GM13976 (cell line): Measurements from ENCODE around the gene DZIP3.

Experiments used
- DNase-seq: peaks from one replicate; pipeline ENCODE4 v3.0.0; 2012; ENCODE audit warnings: low spot score
- in situ Hi-C: fragments of 300-500 bp; cut with MboI; formaldehyde crosslinking; loops from one replicate; pipeline ENCODE4 v1.12.0; 2022; ENCODE audit warnings: low sequenced_read_pairs, mixed read lengths, inconsistent platforms; ENCODE audit not compliant: unreplicated experiment
- TF ChIP-seq, protein P1 (sequence below): IDR thresholded peaks from 2 replicates; pipeline ENCODE4 v1.5.1; 2012; ENCODE audit warnings: borderline replicate concordance, mild to moderate bottlenecking; ENCODE audit not compliant: insufficient read depth; ENCODE audit errors: extremely low read depth, missing control alignments, control extremely low read depth

The DZIP3 gene

GRCh38 chr3:108554229-108554628 lies 35.3 kb upstream of the DZIP3 start:
- TF ChIP-seq, protein P1, sequence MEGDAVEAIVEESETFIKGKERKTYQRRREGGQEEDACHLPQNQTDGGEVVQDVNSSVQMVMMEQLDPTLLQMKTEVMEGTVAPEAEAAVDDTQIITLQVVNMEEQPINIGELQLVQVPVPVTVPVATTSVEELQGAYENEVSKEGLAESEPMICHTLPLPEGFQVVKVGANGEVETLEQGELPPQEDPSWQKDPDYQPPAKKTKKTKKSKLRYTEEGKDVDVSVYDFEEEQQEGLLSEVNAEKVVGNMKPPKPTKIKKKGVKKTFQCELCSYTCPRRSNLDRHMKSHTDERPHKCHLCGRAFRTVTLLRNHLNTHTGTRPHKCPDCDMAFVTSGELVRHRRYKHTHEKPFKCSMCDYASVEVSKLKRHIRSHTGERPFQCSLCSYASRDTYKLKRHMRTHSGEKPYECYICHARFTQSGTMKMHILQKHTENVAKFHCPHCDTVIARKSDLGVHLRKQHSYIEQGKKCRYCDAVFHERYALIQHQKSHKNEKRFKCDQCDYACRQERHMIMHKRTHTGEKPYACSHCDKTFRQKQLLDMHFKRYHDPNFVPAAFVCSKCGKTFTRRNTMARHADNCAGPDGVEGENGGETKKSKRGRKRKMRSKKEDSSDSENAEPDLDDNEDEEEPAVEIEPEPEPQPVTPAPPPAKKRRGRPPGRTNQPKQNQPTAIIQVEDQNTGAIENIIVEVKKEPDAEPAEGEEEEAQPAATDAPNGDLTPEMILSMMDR: no peak
- in situ Hi-C loops: loop anchor here (5.0 kb wide), 1 partner anchor 62 kb away; no protein-coding TSS in a partner anchor
- no peak for DNase-seq

GRCh38 chr3:108554913-108555571 lies 34.5 kb upstream of the DZIP3 start:
- in situ Hi-C loops: loop anchor here (5.0 kb wide), 1 partner anchor 63 kb away; no protein-coding TSS in a partner anchor
- no peak for DNase-seq
- TF ChIP-seq, protein P1: no peak

- TF ChIP-seq, protein P1: no peak
- in situ Hi-C loops: no loop called here
- no peak for DNase-seq
Measured at GRCh38 chr3:108555966-108556581, 33.4 kb upstream of the DZIP3 start.

DNA sequence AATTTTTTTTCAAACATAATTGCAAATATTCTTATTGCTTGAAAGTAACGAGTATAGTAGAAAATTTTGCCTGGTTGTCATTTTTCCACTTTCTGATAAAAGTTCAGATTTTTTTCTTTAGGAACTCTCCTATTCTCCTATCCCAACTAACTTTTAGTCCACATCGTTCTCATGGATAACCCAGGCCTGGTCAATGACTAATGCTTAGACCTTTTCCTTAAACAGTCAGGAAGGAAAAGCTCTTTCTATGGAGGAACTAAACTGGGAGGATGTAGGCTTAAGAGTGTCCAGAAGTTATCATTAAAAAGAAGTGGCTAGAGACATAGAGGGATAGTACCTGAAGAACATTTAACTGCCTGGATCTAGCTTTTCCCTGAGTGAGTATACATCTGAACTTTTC lies 27.0 kb upstream of the DZIP3 start:
- in situ Hi-C loops: no loop called here
- DNase-seq: no peak
- TF ChIP-seq, protein P1: no peak

- TF ChIP-seq, protein P1: no peak
- DNase-seq: no peak
- in situ Hi-C loops: no loop called here
Measured at GRCh38 chr3:108564564-108564963, 25.0 kb upstream of the DZIP3 start.

- no peak for DNase-seq
- in situ Hi-C loops: no loop called here
- TF ChIP-seq, protein P1: no peak
Measured at GRCh38 chr3:108565506-108565905, 24.0 kb upstream of the DZIP3 start.
